ENCODE results near the gene MYO1D.
"Not testable (repeated sequence)": the region's sequence is repeated elsewhere in the genome, so short reads cannot be mapped to it uniquely, and the experiment has no call there.

The MYO1D gene

DNA sequence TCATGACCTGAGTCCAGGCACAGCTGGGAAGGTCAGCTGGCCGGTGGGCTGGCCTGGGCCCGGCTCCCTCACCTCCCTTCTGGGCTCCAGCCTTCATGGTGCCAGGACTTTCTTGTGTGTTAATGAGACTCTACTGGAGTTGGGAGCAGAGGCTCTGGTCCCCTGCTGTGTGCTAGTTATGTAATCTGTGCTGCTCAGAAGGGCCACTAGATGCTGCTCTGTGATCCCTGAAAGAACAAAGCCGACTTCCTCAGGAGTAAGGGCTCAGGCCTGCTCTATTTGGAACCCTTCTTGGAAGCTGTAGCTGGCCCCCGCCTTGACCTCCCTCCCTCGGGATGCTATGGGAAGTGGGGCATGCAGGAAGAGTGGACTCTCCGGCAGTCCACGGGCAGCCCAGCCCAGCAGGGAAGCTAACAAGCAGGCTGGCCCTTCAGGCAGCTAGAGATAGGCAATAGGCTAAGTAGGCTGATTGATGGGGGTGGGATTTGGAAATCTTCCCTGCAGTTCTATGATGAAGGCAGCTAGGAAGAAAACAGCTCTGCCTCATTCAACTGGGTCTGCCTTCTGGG, 393.4 kb downstream of the MYO1D start:
- no peak for DNase-seq

DNA sequence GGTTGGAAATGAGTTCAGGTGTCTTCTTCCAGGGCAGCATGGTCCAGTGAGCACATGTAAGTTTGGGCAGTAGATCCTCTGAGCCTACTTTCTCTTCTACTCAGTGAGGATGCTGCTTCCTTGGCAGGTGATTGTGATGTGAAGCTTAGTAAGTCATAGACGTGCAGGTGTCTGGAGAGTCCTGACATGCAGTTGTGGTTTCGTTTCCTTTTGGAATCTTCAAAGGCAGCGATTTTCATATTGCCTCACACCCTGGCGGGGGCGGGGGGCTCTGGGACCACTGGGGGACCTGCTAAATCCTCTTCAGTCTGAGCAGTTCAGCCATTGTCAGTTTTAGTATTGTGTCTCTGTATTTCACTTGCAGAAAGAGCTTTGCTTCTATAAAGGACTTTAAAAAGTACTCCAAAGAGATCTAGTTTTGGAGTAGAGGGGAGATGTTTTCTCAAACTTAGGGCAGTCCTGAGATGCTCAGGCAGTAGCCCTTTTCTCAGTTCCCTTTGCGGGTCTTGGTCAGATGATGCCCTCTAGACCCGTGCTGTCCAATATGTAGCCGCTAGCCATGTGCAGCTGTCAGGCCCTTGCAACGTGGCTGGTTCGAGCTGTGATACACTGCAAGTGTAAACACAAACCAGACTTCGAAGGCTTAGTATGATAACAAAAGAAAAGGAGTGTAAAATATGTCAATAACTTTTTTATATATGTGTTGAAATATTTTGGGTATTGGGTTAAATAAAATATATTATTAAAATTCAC, 394.2 kb downstream of the MYO1D start:
- DNase-seq, result no peak

DNA sequence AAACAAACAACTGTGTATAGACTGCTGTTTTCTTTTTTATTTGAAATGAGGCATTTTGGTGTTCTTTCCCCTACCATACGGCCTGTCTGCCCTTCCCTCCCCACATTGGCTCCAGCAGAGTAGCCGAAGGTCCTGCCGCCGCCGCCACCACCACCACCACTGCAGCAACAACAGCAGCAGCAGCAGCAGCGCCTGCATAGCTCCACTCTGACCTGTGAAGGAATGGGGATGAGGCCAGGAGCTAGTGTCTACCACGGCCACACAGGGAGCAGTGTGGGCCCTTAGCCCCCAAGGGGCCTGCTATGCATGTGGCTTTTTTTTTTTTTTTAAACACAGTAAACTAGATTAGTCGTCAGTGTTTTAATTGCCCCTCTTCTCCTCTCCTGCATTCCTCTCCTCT, 395.7 kb downstream of the MYO1D start:
- DNase-seq, result no peak

DNA sequence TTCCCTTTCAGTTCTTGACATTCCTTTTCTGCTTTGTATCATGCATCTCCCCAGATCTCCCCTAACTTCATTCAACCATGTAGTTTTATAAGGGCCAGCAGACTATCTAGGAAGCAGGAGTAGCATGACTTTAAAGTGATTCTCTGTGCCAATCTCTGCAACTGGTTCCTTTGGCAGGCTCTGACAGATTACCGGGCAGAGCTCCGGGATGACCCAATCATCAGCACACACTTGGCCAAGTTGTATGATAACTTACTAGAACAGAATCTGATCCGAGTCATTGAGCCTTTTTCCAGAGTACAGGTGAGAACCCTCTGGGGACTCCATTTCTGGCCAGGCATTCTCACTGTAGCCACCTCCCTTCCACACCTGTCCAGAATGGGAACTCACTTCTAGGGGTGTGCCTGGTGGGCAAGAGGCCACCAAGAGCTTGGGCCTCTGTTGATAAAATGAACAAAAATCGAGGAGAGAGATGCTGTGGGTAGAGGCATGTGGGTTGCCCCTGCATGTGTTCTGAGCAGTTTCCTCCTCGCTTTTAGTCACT, 397.8 kb downstream of the MYO1D start:
- no peak for DNase-seq

DNA sequence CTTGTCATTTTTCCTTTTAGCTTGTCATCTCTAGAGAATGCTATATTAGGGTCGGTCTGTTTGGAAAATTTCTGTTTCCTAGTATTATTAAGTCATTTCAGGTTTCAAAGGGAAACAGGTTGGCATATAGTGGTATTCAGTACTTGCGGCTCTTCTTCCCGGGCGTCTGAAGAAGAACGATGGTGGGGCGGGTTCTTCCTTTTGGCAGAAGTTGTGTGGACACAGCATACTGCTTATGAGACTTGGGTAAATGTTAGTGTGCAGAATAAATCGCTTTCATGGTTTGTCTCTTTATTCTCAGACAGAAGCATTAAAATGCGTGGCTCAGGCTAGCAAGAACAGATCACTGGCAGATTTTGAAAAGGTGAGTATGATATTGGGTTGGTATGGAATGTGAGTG, 399.7 kb downstream of the MYO1D start:
- no peak for DNase-seq

DNA sequence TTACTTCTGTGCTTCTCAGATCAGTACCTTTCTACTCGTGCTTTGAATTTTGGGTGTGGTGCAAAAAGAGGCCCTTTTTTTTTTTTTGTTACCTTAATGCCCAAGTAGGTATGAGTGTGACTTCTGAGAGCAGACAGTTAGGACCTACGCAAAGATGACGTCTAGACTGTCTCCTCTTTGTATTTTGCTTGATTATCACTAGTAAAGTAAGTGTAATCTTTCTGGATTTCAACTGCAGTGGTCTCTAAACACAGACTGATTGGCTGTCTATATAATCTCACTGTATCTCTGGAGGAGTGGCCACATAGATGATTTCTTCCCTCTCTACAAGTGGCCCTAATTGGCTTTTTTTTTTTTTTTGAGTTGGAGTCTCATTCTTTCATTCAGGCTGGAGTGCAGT, 401.7 kb downstream of the MYO1D start:
- DNase-seq, result no peak

DNA sequence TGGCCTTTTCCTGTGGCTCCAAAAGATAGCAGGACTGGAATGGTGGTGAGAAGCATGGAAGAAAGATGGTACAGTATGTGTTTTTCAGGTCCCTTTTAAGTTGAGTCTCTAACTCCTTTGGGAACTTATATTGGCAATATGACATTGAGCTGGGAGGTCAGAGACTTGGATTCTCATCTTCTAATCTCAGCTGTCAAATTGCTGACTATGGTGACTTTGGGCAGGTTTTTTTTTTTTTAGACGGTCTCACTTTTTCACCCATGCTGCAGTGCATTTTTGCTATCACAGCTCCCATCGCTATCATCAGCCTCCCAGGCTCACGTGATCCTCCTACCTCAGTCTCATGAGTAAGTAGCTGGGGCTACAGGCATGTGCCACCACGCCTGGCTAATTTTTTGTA, 405.3 kb downstream of the MYO1D start:
- no peak for DNase-seq

DNA sequence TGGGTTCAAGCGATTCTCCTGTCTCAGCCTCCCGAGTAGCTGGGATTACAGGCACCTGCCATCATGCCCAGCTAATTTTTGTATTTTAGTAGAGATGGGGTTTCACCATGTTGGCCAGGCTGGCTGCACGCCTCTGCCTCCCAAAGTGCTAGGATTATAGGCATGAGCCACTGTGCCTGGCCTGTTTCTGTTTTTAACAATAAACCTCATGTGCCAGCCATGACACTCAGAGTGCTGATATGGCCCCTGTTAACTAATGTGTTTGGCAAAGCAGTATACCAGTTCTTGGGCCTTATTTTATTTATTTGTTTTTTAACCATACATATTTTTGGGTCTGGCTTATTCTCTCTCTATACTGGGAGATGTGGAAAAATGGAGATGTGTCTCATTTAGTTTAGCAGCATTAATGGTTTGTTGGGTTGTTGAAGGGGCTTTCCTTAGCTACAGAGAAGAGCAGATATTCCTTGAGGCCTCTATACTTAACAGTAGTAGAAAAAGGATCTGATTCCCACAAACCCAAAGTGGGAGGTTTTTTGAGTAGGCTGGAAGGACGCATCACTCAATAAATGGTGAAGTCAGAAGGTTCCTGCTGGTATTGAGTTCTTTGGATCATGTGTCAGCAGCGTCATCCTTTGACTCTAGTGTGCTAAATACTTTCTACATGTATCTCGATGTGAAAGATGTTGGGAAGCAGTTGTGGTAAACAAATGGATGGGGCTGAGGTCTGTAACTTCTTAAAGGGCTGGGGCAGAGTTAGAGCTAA, 406.3 kb downstream of the MYO1D start:
- DNase-seq, result no peak

DNA sequence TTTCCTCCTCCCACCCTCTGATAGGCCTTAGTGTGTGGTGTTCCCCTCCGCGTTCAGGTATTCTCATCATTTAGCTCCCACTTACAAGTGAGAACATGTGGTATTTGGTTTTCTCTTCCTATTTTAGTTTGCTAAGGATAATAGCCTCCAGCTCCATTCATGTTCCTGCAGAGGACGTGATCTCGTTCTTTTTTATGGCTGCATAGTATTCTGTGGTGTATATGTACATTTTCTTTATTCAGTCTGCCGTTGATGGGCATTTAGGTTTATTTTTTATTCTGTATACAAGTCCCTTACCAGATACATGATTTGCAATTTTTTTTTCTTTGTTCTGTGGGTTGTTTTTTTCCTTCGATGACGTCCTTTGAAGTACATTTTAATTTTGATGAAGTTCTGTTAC, 409.0 kb downstream of the MYO1D start:
- DNase-seq, result no peak

DNA sequence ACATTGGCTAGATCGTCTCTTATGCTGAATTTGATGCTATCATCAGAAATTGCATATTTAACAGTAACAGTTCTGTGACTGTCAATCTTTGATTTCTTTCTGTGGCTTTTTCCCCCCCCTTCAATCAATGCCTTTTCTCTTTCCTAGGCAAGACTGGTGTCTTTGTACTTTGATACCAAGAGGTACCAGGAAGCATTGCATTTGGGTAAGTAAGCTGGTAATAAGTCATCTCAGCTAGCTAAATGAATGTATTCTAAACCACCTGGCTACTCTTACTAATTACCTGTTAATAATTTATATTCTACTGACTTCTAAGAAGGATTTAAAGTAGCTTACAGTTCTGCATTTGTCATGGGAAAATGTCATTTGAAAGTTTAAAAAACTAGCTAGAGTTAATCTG, 412.6 kb downstream of the MYO1D start:
- no peak for DNase-seq

DNA sequence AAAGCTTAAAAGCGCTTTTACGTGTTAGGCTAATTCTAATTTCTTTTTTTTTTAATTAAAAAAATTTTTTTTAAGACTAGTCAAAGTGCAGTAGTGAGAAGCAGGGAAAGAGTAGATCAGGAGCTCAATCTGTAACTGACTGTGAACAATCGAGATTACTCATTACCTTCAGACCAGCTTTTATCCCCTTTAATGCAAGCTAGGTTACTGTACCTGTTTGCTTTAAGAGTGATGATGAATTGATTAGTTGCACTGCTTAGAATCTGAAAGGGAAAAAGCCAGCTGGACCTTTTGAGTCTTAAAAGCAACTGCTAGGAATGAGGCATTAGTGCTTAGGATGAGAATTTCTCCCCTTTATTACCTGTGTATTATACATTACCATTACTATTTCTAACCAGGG, 413.6 kb downstream of the MYO1D start:
- DNase-seq, result no peak

DNA sequence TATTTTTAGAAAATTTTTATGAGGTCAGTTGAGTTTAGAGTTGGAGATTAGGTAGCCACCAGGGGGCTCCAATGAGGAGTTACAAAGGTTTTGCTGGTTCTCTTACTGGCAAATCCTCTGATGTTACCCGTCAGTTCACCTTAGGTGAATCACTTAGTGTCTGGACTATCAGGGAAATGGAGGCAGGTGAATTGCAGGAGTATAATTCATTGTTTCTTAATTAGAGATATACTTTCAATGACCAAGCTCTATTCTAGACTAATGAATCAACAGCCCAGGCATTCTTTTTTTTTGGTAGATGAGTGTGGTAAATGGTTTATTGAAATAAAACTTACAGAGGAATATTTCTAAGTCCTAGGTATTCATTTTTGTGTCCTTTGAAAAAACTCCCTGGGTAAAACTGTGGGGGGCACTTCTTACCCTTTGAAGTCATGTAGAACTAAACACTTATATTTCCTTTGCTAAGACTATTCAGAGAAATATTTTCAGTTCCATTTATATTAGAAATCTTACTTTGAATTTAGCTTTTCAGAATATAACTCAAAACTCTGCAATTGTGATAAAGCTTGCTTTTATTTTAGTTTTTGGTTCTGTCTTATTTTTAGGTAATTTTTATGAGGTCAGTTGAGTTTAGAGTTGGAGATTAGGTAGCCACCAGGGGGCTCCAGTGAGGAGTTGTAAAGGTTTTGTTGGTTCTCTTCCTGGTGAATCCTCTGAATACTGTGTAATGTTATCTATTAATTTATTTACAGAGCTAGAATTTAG, 414.9 kb downstream of the MYO1D start:
- peak; percentile 24 for DNase-seq

DNA sequence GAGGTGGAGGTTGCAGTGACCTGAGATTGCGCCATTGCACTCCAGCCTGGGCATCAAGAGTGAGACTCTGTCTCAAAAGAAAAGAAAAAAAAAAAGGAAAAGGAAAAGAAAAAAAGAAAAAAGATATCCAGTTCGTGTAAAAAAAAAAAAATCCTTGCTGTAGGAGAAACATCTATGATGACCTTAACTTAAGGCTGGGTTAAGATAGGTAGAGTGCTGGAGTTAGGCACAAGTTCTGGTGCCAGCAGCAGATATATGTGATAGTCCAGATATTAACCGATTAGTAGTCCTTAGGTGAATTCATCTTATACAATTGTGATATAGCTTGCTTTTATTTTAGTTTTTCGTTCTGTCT, 415.4 kb downstream of the MYO1D start:
- DNase-seq, result no peak

DNA sequence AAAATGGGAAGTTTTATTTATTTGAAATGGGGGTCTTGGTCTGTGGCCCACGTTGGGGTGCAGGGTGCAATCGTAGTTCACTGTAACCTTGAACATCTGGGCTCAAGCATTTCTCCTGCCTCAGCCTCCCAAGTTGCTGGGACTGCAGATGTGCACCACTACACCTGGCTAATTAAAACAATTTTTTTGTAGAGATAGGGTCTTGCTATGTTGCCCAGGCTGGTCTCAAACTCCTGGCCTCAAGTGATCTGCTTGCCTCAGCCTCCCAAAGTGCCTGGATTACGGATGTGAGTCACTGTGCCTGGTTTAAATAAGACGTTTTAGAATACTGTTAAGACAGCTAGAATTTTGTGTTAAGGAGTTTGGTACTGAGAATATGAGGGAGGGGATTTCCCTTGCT, 416.9 kb downstream of the MYO1D start:
- DNase-seq, result no peak

DNA sequence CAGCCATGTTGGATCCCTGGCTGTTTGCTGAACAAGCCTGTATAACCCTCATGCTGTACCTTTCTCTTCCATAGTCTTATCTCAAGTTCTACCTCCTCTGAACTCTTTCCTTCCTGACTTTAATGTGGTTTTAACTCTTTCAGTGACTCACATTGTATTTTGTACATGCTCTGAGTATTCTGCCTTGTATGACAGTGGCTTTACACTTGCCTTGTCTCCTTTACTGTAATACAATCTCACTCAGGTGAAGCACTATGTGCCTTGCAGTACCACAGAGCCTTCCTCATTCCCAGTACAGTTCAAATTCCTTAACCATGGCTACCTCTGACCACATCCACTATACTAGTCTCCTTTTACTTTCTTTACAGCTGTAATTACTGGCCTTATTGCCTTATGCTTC, 418.6 kb downstream of the MYO1D start:
- no peak for DNase-seq

DNA sequence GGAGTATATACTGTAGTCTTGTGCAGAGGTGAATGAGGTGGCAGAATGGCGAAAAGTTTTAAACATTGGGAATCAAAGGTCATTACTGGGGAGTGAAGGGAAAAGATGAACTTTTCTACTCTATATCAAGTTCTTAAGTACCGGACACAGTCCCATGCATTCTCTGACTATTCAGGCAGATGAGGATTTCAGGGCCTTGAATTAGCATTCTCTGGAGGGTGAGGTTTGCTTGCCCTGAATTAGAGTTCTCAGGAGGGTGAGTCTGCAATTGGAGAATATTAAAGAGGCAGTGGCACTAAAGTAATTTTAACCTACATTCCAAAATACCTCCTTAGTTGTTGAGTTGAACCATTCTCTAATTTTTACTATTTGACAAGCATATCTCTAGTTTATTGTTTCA, 423.6 kb downstream of the MYO1D start:
- no peak for DNase-seq

DNA sequence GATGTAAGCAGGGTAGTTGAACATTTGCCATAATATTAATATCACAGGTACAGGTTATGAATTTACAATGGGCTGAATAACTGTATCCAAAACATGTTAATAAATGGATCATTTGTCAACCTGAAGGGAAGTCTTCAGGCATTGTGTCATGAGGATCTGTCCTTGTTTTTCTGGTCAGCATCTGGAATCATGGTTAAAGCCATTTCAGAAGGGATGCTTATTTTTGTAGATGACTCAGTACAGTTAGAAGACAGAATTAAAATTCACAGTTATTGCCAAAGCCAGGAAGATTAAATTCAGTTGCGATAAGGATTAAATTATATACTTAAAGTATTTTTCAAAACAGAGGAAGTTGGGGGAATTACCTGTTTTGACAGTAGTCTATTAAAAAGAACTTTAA, 424.6 kb downstream of the MYO1D start:
- no peak for DNase-seq

DNA sequence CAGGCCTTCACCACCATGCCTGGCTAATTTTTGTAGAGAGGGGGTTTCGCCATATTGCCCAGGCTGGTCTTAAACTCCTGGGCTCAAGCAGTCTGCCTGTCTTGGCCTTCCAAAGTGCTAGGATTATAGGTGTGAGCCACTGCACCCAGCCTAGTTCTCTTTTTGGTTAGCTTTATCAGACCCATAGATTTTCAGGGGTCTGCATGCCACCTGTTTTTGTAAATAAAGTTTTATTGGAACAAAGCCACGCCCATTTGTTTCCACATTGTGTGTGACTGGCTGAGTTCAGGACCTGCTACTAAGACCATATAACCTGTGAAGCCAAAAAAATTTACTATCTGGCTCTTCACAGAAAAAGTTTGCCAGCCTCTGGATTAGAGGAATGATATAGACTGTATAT, 425.0 kb downstream of the MYO1D start:
- no peak for DNase-seq

DNA sequence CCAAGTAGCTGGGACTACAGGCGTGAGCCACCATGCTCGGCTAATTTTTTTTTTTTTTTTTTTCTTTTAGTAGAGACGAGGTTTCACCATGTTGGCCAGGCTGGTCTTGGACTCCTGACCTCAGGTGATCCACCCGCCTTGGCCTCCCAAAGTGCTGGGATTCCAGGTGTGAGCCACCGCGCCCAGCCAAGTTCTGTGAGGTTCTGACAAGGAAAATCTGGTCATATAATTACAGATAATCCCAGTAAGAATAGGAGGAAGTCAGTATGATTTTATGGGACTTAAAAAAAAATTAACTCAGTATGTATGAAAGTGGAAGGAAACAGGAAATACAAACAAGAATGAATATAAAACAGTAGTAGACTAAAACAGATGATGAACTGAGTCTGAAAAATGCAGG, 426.5 kb downstream of the MYO1D start:
- not testable (repeated sequence) for DNase-seq

DNA sequence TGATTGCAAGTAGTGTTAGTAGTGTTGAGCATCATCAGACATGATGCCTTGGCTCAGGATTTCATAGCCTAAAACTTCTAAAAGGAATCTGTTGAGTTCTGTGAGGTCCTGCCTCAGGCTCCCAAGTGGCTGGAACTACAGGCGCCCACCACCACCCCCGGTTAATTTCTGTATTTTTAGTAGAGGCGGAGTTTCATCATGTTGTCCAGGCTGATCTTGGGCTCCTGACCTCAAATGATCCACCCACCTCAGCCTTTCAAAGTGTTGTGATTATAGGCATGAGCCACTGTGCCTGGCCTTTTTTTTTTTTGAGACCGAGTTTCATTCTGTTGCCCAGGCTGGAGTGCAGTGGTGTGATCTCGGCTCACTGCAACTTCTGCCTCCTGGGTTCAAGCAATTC, 427.0 kb downstream of the MYO1D start:
- no peak for DNase-seq

DNA sequence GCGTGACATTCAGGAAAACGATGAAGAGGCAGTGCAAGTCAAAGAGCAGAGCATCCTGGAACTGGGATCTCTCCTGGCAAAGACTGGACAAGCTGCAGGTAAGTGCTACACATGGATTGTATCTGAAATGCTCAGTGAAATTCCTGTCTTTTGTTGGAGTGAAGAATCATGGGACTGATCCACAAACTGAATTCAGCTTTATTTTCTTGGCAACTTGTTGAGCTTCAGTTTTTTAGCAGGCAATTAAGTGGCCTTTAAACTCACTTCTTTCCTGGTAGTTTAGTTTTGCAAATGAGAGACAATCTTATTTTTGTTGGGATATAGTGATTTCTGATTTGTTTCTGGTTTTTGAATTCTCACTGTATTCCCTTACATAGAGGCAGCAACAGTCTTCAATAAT, 430.0 kb downstream of the MYO1D start:
- DNase-seq, result no peak

DNA sequence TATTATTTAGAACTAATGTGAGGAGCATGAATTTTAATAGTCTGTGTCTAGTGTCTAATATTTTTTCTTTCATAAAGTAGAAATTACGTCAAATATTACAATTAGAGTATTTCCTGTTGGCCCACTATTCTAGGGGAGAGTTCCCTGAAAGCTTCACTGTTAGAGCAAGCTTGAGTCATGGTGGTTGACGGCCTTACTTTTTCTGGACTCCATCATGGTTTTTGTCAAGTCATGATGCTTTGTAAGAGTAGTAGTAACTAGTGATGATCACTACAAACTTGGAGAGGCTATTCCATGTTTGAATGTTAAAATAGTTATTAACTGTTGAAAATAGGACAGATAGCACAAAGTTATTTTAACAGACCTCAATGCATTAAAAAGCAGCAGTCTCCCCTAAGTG, 431.0 kb downstream of the MYO1D start:
- no peak for DNase-seq

DNA sequence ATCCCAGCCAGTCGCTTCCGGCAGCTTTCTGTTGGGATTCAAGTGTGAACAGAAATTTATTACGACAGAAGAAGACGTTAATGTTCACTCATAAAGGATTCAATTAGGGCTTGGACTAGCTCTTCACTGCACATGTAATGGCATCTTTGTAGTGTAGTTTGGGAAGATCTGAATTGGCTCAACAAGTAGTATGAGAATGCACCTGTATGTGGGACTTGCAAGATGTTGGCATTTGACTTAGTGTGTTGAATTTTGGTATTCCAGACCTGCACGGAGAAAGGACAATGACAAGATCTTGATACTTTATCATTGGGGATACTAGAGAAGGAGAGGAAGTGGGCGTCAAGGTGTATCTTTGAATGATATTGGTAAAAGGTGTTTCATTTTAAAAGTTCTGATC, 431.4 kb downstream of the MYO1D start:
- DNase-seq, result no peak

DNA sequence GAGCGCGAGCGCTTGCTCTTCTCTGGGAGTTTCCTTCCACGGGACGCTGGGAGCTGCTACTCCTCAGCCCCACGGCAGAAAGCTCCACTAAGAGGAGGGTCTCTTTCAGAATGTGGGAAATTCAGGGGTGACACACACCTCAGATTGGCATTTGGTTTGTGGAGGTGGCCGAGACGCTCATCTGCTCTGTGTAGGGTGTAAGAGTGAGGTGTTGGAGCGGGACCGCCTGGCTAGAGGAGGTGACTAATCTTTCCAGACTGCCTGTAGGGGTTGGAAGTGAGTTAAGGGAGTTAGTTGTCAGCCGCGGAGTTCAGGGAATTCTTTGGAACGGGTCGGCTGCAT, 431.9 kb downstream of the MYO1D start:
- no peak for DNase-seq
